Endothelial cell of umbilical vein (primary cell): ENCODE measurements around the gene GRID1. TPM values are rescaled to one million over a fixed set of nuclear protein-coding genes. Genes with fewer than 3 reads are reported as not detected.

ENCODE experiments used
- BruUV-seq: library from RNA; stranded (reverse); fragments of 400-500 nt; replicated peaks from 2 replicates; lab custom pipeline; 2021; lab: Mats Ljungman, UMichigan
- CTCF ChIA-PET: fragments of 300-600, 350-600 bp; sonication (Branson Sonifier 250); formaldehyde crosslinking; loops from one replicate; lab custom pipeline; 2021; ENCODE audit warnings: antibody characterized with exemption, inconsistent platforms; lab: Charles Lee
- POLR2A ChIA-PET: fragments of 300-600, 350-600 bp; sonication (Branson Sonifier 250); formaldehyde crosslinking; loops from one replicate; lab custom pipeline; 2021; ENCODE audit warnings: antibody characterized with exemption, inconsistent platforms; lab: Charles Lee
- DNase-seq: peaks from one replicate; pipeline ENCODE4 v3.0.0-alpha.2; 2011; ENCODE audit warnings: low read depth, low spot score
- FAIRE-seq: peaks from 2 replicates; lab custom pipeline; 2011; peaks lifted over from hg19 to GRCh38; lab: Jason Lieb, UNC
- H2AFZ ChIP-seq: 2 replicates; pipeline ENCODE4 v1.6.0; 2012; ENCODE audit warnings: low read depth, low read length, control low read depth, inconsistent platforms
- H3K27ac ChIP-seq: 2 replicates; pipeline ENCODE4 v1.5.1; 2011; ENCODE audit warnings: low read depth, mild to moderate bottlenecking, control low read depth, low read length, moderate library complexity; ENCODE audit not compliant: insufficient read depth
- H3K27me3 ChIP-seq, 2 experiments: 2 replicates each; pipeline versions ENCODE4 v1.6.0 to v1.6.1; 2011; ENCODE audit warnings: low read length in 2 of 2, mixed read lengths in 1 of 2; ENCODE audit not compliant: control insufficient read depth in 2 of 2, insufficient read depth in 2 of 2
- H3K36me3 ChIP-seq, 2 experiments: 2 replicates in 1 of 2; 3 replicates in 1 of 2; pipeline ENCODE4 v1.5.1; 2011; ENCODE audit warnings: low read length in 2 of 2, mild to moderate bottlenecking in 1 of 2, moderate library complexity in 1 of 2; ENCODE audit not compliant: control insufficient read depth in 2 of 2, insufficient read depth in 2 of 2; ENCODE audit errors: extremely low read depth in 1 of 2
- H3K4me1 ChIP-seq: 3 replicates; pipeline ENCODE4 v1.5.1; 2011; ENCODE audit warnings: mild to moderate bottlenecking, low read length; ENCODE audit not compliant: control insufficient read depth, insufficient read depth; ENCODE audit errors: extremely low read depth
- H3K4me2 ChIP-seq: 2 replicates; pipeline ENCODE4 v1.6.1; 2011; ENCODE audit warnings: low read length, control low read depth, mixed read lengths; ENCODE audit not compliant: insufficient read depth
- H3K4me3 ChIP-seq, 3 experiments: fragments of 200-600 bp in 1 of 3; sonication (generic), shearing (Covaris generic) in 1 of 3; replicated peaks in 1 of 3; 2 replicates each; pipeline ENCODE4 v1.5.1; 2011 to 2016; ENCODE audit warnings: control low read depth in 3 of 3, low read length in 3 of 3, mild to moderate bottlenecking in 2 of 3, inconsistent platforms in 1 of 3, low read depth in 1 of 3, moderate library complexity in 1 of 3; ENCODE audit not compliant: insufficient read depth in 1 of 3
- H3K79me2 ChIP-seq: 2 replicates; pipeline ENCODE4 v1.6.0; 2012; ENCODE audit warnings: low read length, inconsistent platforms; ENCODE audit not compliant: control insufficient read depth, insufficient read depth
- H3K9ac ChIP-seq: replicated peaks from 2 replicates; pipeline ENCODE3; 2011; ENCODE audit warnings: low read length, control low read depth; ENCODE audit not compliant: insufficient read depth; ENCODE audit errors: extremely low read depth
- H3K9me1 ChIP-seq: replicated peaks from 3 replicates; pipeline ENCODE4 v1.6.0; 2011; ENCODE audit warnings: mild to moderate bottlenecking, low read length; ENCODE audit not compliant: control insufficient read depth, insufficient read depth; ENCODE audit errors: extremely low read depth
- H3K9me3 ChIP-seq: replicated peaks from 2 replicates; pipeline ENCODE4 v1.5.1; 2012; ENCODE audit warnings: low read length, inconsistent platforms; ENCODE audit not compliant: control insufficient read depth, insufficient read depth
- H4K20me1 ChIP-seq: replicated peaks from 2 replicates; pipeline ENCODE3; 2011; ENCODE audit warnings: mild to moderate bottlenecking, low read length; ENCODE audit not compliant: control insufficient read depth, insufficient read depth; ENCODE audit errors: extremely low read depth
- CTCF ChIP-seq, 2 donors: IDR thresholded peaks; 1 replicate in 1 of 2; 2 replicates in 1 of 2; pipeline ENCODE4 v1.5.1; 2011; ENCODE audit warnings: low read length in 2 of 2, mild to moderate bottlenecking in 2 of 2, moderate library complexity in 2 of 2, control low read depth in 1 of 2, inconsistent platforms in 1 of 2, low read depth in 1 of 2; ENCODE audit not compliant: insufficient read depth in 1 of 2; ENCODE audit errors: extremely low read depth in 1 of 2
- EZH2 ChIP-seq: IDR thresholded peaks from 2 replicates; pipeline ENCODE4 v1.6.1; 2012; ENCODE audit warnings: borderline replicate concordance, low read depth, mild to moderate bottlenecking, moderate library complexity, low read length, inconsistent platforms; ENCODE audit not compliant: severe bottlenecking
- FOS ChIP-seq: IDR thresholded peaks from 2 replicates; pipeline ENCODE4 v1.6.1; 2011; ENCODE audit warnings: mild to moderate bottlenecking, low read length, moderate library complexity, borderline replicate concordance; ENCODE audit not compliant: insufficient read depth
- GATA2 ChIP-seq: IDR thresholded peaks from 2 replicates; pipeline ENCODE4 v1.7.0; 2011; ENCODE audit warnings: low read depth, mild to moderate bottlenecking, moderate library complexity, mixed read lengths, low read length; ENCODE audit not compliant: insufficient read length, insufficient read depth
- JUN ChIP-seq: IDR thresholded peaks from 2 replicates; pipeline ENCODE4 v1.6.1; 2011; ENCODE audit warnings: borderline replicate concordance, low read depth; ENCODE audit not compliant: insufficient read length, insufficient read depth
- MAX ChIP-seq: IDR thresholded peaks from 2 replicates; pipeline ENCODE4 v1.6.1; 2011; ENCODE audit not compliant: insufficient read depth, insufficient read length
- MYC ChIP-seq: IDR thresholded peaks from one replicate; pipeline ENCODE4 v1.6.1; 2011; ENCODE audit warnings: mild to moderate bottlenecking, low read depth, low read length
- POLR2A ChIP-seq: IDR thresholded peaks from 2 replicates; pipeline ENCODE4 v1.6.1; 2012; ENCODE audit warnings: low read depth, mild to moderate bottlenecking, control low read depth, low read length
- POLR2AphosphoS5 ChIP-seq: IDR thresholded peaks from 2 replicates; pipeline ENCODE4 v1.6.1; 2012; ENCODE audit warnings: low read depth, mild to moderate bottlenecking, control low read depth, low read length, moderate library complexity; ENCODE audit not compliant: insufficient read depth
- dilution Hi-C: fragments of 300-500 bp; cut with MboI; formaldehyde crosslinking; loops from one replicate; pipeline ENCODE4 v1.15.0; 2019; ENCODE audit warnings: low sequenced_read_pairs; ENCODE audit not compliant: extremely low pct_ligation_motif_present
- intact Hi-C: fragments of 100-400 bp; cut with micrococcal nuclease; formaldehyde crosslinking; loops from one replicate; pipeline ENCODE4 v1.10.0; 2022
- polyA plus RNA-seq, 4 experiments: library from polyadenylated mRNA; depleted of rRNA in 3 of 4; stranded (reverse) in 3 of 4; unstranded in 1 of 4; fragments of >200 nt; gene quantifications; 2 replicates each; pipeline versions ENCODE4 v1.2.1 to v1.2.3, GENCODE V29; 2011 to 2012; ENCODE audit warnings: missing spikeins in 1 of 4
- total RNA-seq: library from RNA; stranded (reverse); gene quantifications from 2 replicates; pipeline ENCODE4 v1.2.3, GENCODE V29; 2021

Gene GRID1
- total and polyA plus RNA-seq, 2 donors (not counting 3 experiments of a cell fraction or from before 2014, with no cell fraction given), result not detected

GRCh38 chr10:86188326-86188725 is 178.3 kb downstream of the GRID1 start:
- no peak for FAIRE-seq
- intact Hi-C loops (no loop called here), dilution Hi-C loops (no loop called here)
- Histone ChIP-seq H3K4me1 (no peaks in the 10 kb centered on the region), H4K20me1 (no peaks in the 10 kb centered on the region), H3K27ac (no peak overlapping the region), H3K9me1 (no peaks in the 10 kb centered on the region), H2AFZ (no peak overlapping the region), H3K27me3 (no peaks in the 10 kb centered on the region), H3K9me3 (no peaks in the 10 kb centered on the region), H3K9ac (no peak overlapping the region), H3K36me3 (no peaks in the 10 kb centered on the region), H3K4me2 (no peak overlapping the region), H3K4me3 (no peak overlapping the region), H3K79me2 (no peaks in the 10 kb centered on the region)
- ChIA-PET CTCF (no interaction called here), POLR2A (no interaction called here)
- no peak for DNase-seq
- TF ChIP-seq POLR2AphosphoS5 (no peak), CTCF (IDR thresholded peaks at IDR 0.05; ENCODE audit: extremely low read depth in 1 of 2, insufficient read depth in 1 of 2, low read depth in 1 of 2, low read length in 2 of 2) (no peak), MYC (no peak), GATA2 (no peak), FOS (no peak), EZH2 (no peak), MAX (no peak), POLR2A (no peak), JUN (no peak)
- BruUV-seq, result no TSS peak
